Gastroesophageal sphincter (tissue), 4 donors: ENCODE data around the gene GPBP1. TPM values are rescaled to one million over a fixed set of nuclear protein-coding genes. Genes with fewer than 3 reads are reported as not detected.

Experiments
- ATAC-seq: fragments of 150-250 bp; one replicate; pipeline ENCODE4 v1.9.1; 2016; ENCODE audit warnings: mild to moderate bottlenecking, moderate library complexity
- H3K27ac ChIP-seq, 4 donors: fragments of 200-600 bp; sonication (generic) in 3 of 4; 1 replicate in 3 of 4; 2 replicates in 1 of 4; pipeline ENCODE4 v1.5.1; 2016 to 2019
- H3K27me3 ChIP-seq: fragments of 200-600 bp; sonication (generic); one replicate; pipeline ENCODE4 v1.5.1; 2019
- H3K36me3 ChIP-seq, 2 donors: fragments of 200-600 bp; sonication (generic); one replicate each; pipeline ENCODE4 v1.5.1; 2019; ENCODE audit warnings: control low read depth in 1 of 2
- H3K4me1 ChIP-seq, 3 donors: fragments of 200-600 bp; sonication (generic); 1 replicate in 2 of 3; 2 replicates in 1 of 3; pipeline ENCODE4 v1.5.1; 2016 to 2019; ENCODE audit warnings: control low read depth in 2 of 3
- H3K4me3 ChIP-seq, 2 donors: fragments of 200-600 bp; sonication (generic); one replicate each; pipeline ENCODE4 v1.5.1; 2019; ENCODE audit warnings: mild to moderate bottlenecking in 1 of 2, moderate library complexity in 1 of 2
- H3K9me3 ChIP-seq, 3 donors: fragments of 200-600 bp; sonication (generic); one replicate each; pipeline ENCODE4 v1.5.1; 2017 to 2019; ENCODE audit warnings: control low read depth in 2 of 3
- EP300 ChIP-seq: sonication (generic); formaldehyde crosslinking; IDR thresholded peaks from one replicate; pipeline ENCODE4 v1.6.1; 2017; ENCODE audit warnings: antibody characterized with exemption, mild to moderate bottlenecking
- POLR2A ChIP-seq, 2 donors: fragments of 450-650 bp; IDR thresholded peaks; one replicate each; pipeline ENCODE4 v1.6.1; 2017; ENCODE audit warnings: antibody characterized with exemption in 2 of 2, mild to moderate bottlenecking in 2 of 2, moderate library complexity in 1 of 2
- POLR2AphosphoS5 ChIP-seq: sonication (generic); formaldehyde crosslinking; IDR thresholded peaks from one replicate; pipeline ENCODE4 v1.6.1; 2017; ENCODE audit warnings: antibody characterized with exemption
- WGBS, 2 donors: methylation state at CpG; one replicate each; pipeline ENCODE4 v1.1.5; 2018; ENCODE audit warnings: low coverage in 1 of 2; 5-methylcytosine and 5-hydroxymethylcytosine counted together
- total RNA-seq, 4 donors: library from RNA; depleted of rRNA; stranded (reverse); fragments of >200 nt; gene quantifications; one replicate each; pipeline ENCODE4 v1.1.0, GENCODE V29; 2016
- TF ChIP-seq, protein P1 (sequence below), 4 experiments: fragments of 200-600 bp in 2 of 4; fragments of 450-650 bp in 2 of 4; sonication (generic) in 1 of 4; IDR thresholded peaks; one replicate each; pipeline ENCODE4 v1.5.1; 2017 to 2019; ENCODE audit warnings: antibody characterized with exemption in 4 of 4, mild to moderate bottlenecking in 2 of 4, moderate library complexity in 2 of 4

GPBP1 gene
- total RNA-seq, 4 donors from 2014 or later = 42.0 to 73.3 (median 62.7) TPM

GRCh38 chr5:57246426-57246825, 72.6 kb downstream of the GPBP1 start:
- Histone ChIP-seq H3K27ac (no peak overlapping the region), H3K9me3 (no peaks in the 10 kb centered on the region), H3K27me3 (no peaks in the 10 kb centered on the region), H3K36me3 (peaks cover 0 to 56% of the 10 kb centered on the region in 2 donors), H3K4me1 (no peaks in the 10 kb centered on the region), H3K4me3 (no peak overlapping the region)
- WGBS, 2 donors = 91 to 100% methylated on average over 2 of the region's 2 CpGs
- ATAC-seq = no peak
- TF ChIP-seq, protein P1, sequence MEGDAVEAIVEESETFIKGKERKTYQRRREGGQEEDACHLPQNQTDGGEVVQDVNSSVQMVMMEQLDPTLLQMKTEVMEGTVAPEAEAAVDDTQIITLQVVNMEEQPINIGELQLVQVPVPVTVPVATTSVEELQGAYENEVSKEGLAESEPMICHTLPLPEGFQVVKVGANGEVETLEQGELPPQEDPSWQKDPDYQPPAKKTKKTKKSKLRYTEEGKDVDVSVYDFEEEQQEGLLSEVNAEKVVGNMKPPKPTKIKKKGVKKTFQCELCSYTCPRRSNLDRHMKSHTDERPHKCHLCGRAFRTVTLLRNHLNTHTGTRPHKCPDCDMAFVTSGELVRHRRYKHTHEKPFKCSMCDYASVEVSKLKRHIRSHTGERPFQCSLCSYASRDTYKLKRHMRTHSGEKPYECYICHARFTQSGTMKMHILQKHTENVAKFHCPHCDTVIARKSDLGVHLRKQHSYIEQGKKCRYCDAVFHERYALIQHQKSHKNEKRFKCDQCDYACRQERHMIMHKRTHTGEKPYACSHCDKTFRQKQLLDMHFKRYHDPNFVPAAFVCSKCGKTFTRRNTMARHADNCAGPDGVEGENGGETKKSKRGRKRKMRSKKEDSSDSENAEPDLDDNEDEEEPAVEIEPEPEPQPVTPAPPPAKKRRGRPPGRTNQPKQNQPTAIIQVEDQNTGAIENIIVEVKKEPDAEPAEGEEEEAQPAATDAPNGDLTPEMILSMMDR (IDR thresholded peaks at IDR 0.05) = no peak
- TF ChIP-seq POLR2AphosphoS5 (no peak), EP300 (no peak), POLR2A (IDR thresholded peaks at IDR 0.05) (no peak)

GRCh38 chr5:57247765-57248164, 73.9 kb downstream of the GPBP1 start:
- no peak for ATAC-seq
- no peaks in the 10 kb centered on the region for H3K27me3 ChIP-seq
- 38 to 83% methylated on average over 1 to 2 of the region's 2 CpGs for WGBS, 2 donors
- no peak overlapping the region for H3K27ac ChIP-seq
- TF ChIP-seq, protein P1 (IDR thresholded peaks at IDR 0.05) = no peak
- no peak for TF ChIP-seq POLR2A (IDR thresholded peaks at IDR 0.05)
- no peaks in the 10 kb centered on the region for H3K9me3 ChIP-seq
- H3K4me1 ChIP-seq = no peaks in the 10 kb centered on the region
- H3K4me3 ChIP-seq = no peak overlapping the region
- H3K36me3 ChIP-seq = peaks cover 0 to 65% of the 10 kb centered on the region in 2 donors

DNA sequence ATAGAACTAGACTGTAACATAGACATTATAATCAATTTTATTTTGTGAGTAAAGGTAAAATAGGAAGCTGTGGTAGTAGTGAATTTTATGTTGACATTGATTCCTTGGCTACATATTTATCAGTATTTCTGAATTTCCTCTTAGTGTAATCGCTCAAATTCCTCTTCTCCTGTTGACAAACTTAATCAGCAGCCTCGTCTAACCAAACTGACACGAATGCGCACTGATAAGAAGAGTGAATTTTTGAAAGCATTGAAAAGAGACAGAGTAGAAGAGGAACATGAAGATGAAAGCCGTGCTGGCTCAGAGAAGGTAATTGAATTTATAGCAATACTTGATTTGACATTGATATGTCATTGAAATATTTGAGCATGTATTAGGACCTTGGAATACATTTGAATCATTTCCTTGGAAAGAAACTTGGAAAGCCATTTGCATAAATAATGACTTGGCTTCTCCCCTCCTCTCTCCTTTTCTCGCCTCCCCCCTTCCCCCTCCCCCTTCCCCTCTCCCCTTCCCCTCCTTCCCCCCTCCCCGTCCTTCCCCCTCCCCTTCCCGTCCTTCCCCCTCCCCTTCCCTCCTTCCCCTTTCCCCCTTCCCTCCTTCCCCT, 75.5 kb downstream of the GPBP1 start:
- no peak for ATAC-seq
- H3K27me3 ChIP-seq = no peaks in the 10 kb centered on the region
- H3K4me1 ChIP-seq = no peaks in the 10 kb centered on the region
- H3K4me3 ChIP-seq = no peak overlapping the region
- H3K9me3 ChIP-seq = no peaks in the 10 kb centered on the region
- H3K27ac ChIP-seq = no peak overlapping the region
- TF ChIP-seq POLR2A (IDR thresholded peaks at IDR 0.05) (no peak), POLR2AphosphoS5 (no peak), EP300 (no peak)
- TF ChIP-seq, protein P1 (IDR thresholded peaks at IDR 0.05) = no peak
- H3K36me3 ChIP-seq = peaks cover 0 to 76% of the 10 kb centered on the region in 2 donors
- 77 to 92% methylated on average over 4 to 8 of the region's 8 CpGs for WGBS, 2 donors

DNA sequence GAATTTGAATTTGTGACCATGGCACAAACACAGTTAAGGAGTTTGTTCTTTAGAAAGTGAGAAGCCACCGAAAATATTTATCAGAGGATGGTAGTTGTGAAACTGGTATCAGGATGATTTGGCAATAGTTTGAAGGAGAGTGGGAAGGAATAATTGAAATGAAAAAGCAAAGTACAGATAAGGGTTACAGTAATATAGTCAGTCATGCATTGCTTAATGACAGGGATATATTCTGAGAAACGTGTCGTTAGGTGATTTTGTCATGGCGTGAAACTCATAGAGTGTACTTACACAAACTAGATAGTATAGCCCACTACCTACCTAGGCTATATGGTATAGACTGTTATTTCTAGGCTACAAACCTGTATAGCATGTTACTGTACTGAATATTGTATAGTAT, 84.2 kb downstream of the GPBP1 start:
- Histone ChIP-seq H3K4me3 (no peak overlapping the region), H3K27ac (no peak overlapping the region), H3K27me3 (no peaks in the 10 kb centered on the region), H3K4me1 (peaks cover 0 to 12% (median 3%) of the 10 kb centered on the region in 3 donors), H3K9me3 (no peaks in the 10 kb centered on the region), H3K36me3 (peaks cover 0 to 59% of the 10 kb centered on the region in 2 donors)
- ATAC-seq = no peak
- WGBS, 2 donors = 68 to 80% methylated on average over 4 of the region's 4 CpGs
- TF ChIP-seq, protein P1 (IDR thresholded peaks at IDR 0.05) = no peak
- TF ChIP-seq POLR2AphosphoS5 = no peak
- no peak for TF ChIP-seq POLR2A (IDR thresholded peaks at IDR 0.05)
- TF ChIP-seq EP300 = no peak

- Histone ChIP-seq H3K27me3 (no peaks in the 10 kb centered on the region), H3K4me1 (peaks cover 0 to 12% (median 3%) of the 10 kb centered on the region in 3 donors), H3K27ac (no peak overlapping the region), H3K4me3 (no peak overlapping the region), H3K36me3 (peaks cover 0 to 61% of the 10 kb centered on the region in 2 donors), H3K9me3 (no peaks in the 10 kb centered on the region)
- 44 to 100% methylated on average over 1 of the region's 1 CpG for WGBS, 2 donors
- TF ChIP-seq, protein P1 (IDR thresholded peaks at IDR 0.05) = no peak
- TF ChIP-seq POLR2A (IDR thresholded peaks at IDR 0.05) (no peak), POLR2AphosphoS5 (no peak), EP300 (no peak)
- no peak for ATAC-seq
Observed at GRCh38 chr5:57258943-57259342, 85.1 kb downstream of the GPBP1 start.
